RKO (cell line): ENCODE data around the gene NTSR1.

ENCODE experiments used
- DNase-seq: peaks from one replicate; pipeline ENCODE4 v3.0.0-alpha.2; 2016; ENCODE audit warnings: low spot score

The NTSR1 gene

GRCh38 chr20:62755817-62756724, 47.4 kb downstream of the NTSR1 start:
- DNase-seq, result no peak

- DNase-seq, result no peak
Observed at GRCh38 chr20:62758226-62758912, 49.7 kb downstream of the NTSR1 start.

- no peak for DNase-seq
Observed at GRCh38 chr20:62759981-62760431, 51.4 kb downstream of the NTSR1 start.

- no peak for DNase-seq
Observed at GRCh38 chr20:62760471-62760855, 51.8 kb downstream of the NTSR1 start.

GRCh38 chr20:62760856-62761758, 52.5 kb downstream of the NTSR1 start:
- no peak for DNase-seq

- DNase-seq, result no peak
Observed at GRCh38 chr20:62761759-62762131, 53.1 kb downstream of the NTSR1 start.

GRCh38 chr20:62762376-62762775, 53.7 kb downstream of the NTSR1 start:
- DNase-seq, result no peak

- DNase-seq, result no peak
Observed at GRCh38 chr20:62762801-62763368, 54.2 kb downstream of the NTSR1 start.

GRCh38 chr20:62763404-62763803, 54.8 kb downstream of the NTSR1 start:
- no peak for DNase-seq

- no peak for DNase-seq
Observed at GRCh38 chr20:62764156-62764935, 55.7 kb downstream of the NTSR1 start.

GRCh38 chr20:62765021-62765420, 56.4 kb downstream of the NTSR1 start:
- DNase-seq, result no peak

GRCh38 chr20:62765432-62766070, 56.9 kb downstream of the NTSR1 start:
- no peak for DNase-seq

- DNase-seq, result no peak
Observed at GRCh38 chr20:62766071-62766450, 57.4 kb downstream of the NTSR1 start.

GRCh38 chr20:62766716-62767115, 58.1 kb downstream of the NTSR1 start:
- DNase-seq, result no peak

GRCh38 chr20:62768234-62768546, 59.6 kb downstream of the NTSR1 start:
- no peak for DNase-seq

- no peak for DNase-seq
Observed at GRCh38 chr20:62768551-62769287, 60.1 kb downstream of the NTSR1 start.

GRCh38 chr20:62769346-62770071, 60.9 kb downstream of the NTSR1 start:
- DNase-seq, result no peak

- DNase-seq, result no peak
Observed at GRCh38 chr20:62770111-62770910, 61.7 kb downstream of the NTSR1 start.

GRCh38 chr20:62770916-62771315, 62.3 kb downstream of the NTSR1 start:
- no peak for DNase-seq
